Karpas-422 (cell line): Measurements from ENCODE around the gene CRYGB. TPM values are rescaled to one million over a fixed set of nuclear protein-coding genes. Genes with fewer than 3 reads are reported as not detected.
"Not testable (repeated sequence)": the region's sequence is repeated elsewhere in the genome, so short reads cannot be mapped to it uniquely, and the experiment has no call there.

Experiments used
- DNase-seq: peaks from one replicate; pipeline ENCODE4 v3.0.0-alpha.2; 2015
- H2AFZ ChIP-seq: fragments of 200-600 bp; sonication (generic); 2 replicates; pipeline ENCODE4 v1.6.1; 2014; ENCODE audit warnings: antibody characterized with exemption, low read length, mixed read lengths
- H3K27ac ChIP-seq: fragments of 200-600 bp; sonication (generic); 2 replicates; pipeline ENCODE4 v1.5.1; 2014; ENCODE audit warnings: mild to moderate bottlenecking, low read length, moderate library complexity
- H3K27me3 ChIP-seq: fragments of 200-600 bp; sonication (generic); 2 replicates; pipeline ENCODE4 v1.6.1; 2014; ENCODE audit warnings: low read length, mixed read lengths
- H3K36me3 ChIP-seq: fragments of 200-600 bp; sonication (generic); 2 replicates; pipeline ENCODE4 v1.6.1; 2014; ENCODE audit warnings: low read length, mixed read lengths; ENCODE audit not compliant: insufficient read depth
- H3K4me1 ChIP-seq: fragments of 200-600 bp; sonication (generic); 2 replicates; pipeline ENCODE4 v1.6.1; 2014; ENCODE audit warnings: mild to moderate bottlenecking, low read length, mixed read lengths
- H3K4me2 ChIP-seq: fragments of 200-600 bp; sonication (generic); 2 replicates; pipeline ENCODE4 v1.6.1; 2014; ENCODE audit warnings: low read length, low read depth, mild to moderate bottlenecking; ENCODE audit not compliant: poor library complexity, severe bottlenecking
- H3K4me3 ChIP-seq: fragments of 200-600 bp; sonication (generic); 2 replicates; pipeline ENCODE4 v1.5.1; 2014; ENCODE audit warnings: mild to moderate bottlenecking, antibody characterized with exemption, low read length, mixed read lengths
- H3K79me2 ChIP-seq: fragments of 200-600 bp; sonication (generic); 2 replicates; pipeline ENCODE4 v1.6.1; 2014; ENCODE audit warnings: mild to moderate bottlenecking, low read length, mixed read lengths
- H3K9ac ChIP-seq: fragments of 200-600 bp; sonication (generic); 2 replicates; pipeline ENCODE4 v1.6.0; 2014; ENCODE audit warnings: low read length
- H3K9me2 ChIP-seq: fragments of 200-600 bp; sonication (generic), shearing (Covaris generic); replicated peaks from 2 replicates; pipeline ENCODE4 v1.6.0; 2014; ENCODE audit warnings: mild to moderate bottlenecking, low read length, moderate library complexity; ENCODE audit not compliant: insufficient read depth
- H3K9me3 ChIP-seq: fragments of 300-700, 200-600 bp; sonication (generic); 2 replicates; pipeline ENCODE4 v1.6.1; 2014; ENCODE audit warnings: low read length, mixed read lengths
- H4K20me1 ChIP-seq: fragments of 200-600 bp; sonication (generic); 2 replicates; pipeline ENCODE4 v1.6.1; 2014; ENCODE audit warnings: mild to moderate bottlenecking, antibody characterized with exemption, low read length, low read depth; ENCODE audit not compliant: insufficient read depth
- total RNA-seq: library from RNA; depleted of rRNA; stranded (reverse); fragments of >200 nt; shearing (Covaris generic); gene quantifications from 2 replicates; pipeline ENCODE4 v1.2.3, GENCODE V29; 2014; ENCODE audit warnings: low replicate concordance

CRYGB gene
- total RNA-seq, 1 experiment from 2014 or later: not detected

DNA sequence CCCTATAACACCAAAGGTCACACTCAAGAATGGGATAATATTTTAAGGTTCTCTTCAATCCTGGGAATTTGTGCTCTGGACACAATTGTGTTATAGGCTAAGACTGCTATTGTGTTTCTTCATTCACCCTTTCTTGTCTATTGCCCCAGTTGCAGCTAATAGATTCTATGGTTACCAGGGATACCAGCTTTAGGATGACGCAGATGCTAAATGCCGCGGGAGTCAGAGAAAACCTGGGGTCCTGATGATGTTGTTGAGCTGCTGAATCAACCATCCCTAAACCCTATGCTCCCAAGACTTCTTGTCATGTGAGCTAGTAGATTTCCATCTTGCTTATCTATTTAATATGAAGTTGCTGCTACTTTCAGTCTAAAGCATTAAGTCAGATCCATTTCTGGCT is 27.0 kb downstream of the CRYGB start:
- Histone ChIP-seq H2AFZ (no peak overlapping the region), H3K79me2 (no peaks in the 10 kb centered on the region), H3K4me1 (no peaks in the 10 kb centered on the region), H3K27ac (no peak overlapping the region), H3K36me3 (no peaks in the 10 kb centered on the region), H3K9me2 (no peaks in the 10 kb centered on the region), H3K9ac (no peak overlapping the region), H4K20me1 (no peaks in the 10 kb centered on the region), H3K27me3 (no peaks in the 10 kb centered on the region), H3K4me3 (no peak overlapping the region), H3K4me2 (no peak overlapping the region), H3K9me3 (no peaks in the 10 kb centered on the region)
- no peak for DNase-seq

DNA sequence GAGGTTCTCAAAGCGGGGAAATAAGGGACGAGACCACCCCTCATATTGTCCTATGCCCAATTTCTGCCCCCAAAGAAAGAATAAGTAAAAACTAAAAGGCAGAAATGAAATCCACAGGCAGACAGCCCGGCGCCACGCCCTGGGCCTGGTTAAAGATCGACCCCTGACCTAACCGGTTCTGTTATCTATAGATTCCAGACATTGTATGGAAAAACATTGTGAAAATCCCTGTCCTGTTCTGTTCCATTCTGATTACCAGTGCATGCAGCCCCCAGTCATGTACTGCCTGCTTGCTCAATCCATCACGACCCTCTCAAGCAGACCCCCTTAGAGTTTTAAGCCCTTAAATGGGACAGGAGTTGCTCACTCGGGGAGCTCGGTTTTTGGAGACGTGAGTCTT is 28.6 kb downstream of the CRYGB start:
- not testable (repeated sequence) for H3K27ac ChIP-seq, H3K79me2 ChIP-seq, DNase-seq, H3K4me3 ChIP-seq, H3K9me2 ChIP-seq, H3K9ac ChIP-seq, H3K4me2 ChIP-seq, H2AFZ ChIP-seq, H3K27me3 ChIP-seq, H3K36me3 ChIP-seq, H3K4me1 ChIP-seq, H4K20me1 ChIP-seq, H3K9me3 ChIP-seq

DNA sequence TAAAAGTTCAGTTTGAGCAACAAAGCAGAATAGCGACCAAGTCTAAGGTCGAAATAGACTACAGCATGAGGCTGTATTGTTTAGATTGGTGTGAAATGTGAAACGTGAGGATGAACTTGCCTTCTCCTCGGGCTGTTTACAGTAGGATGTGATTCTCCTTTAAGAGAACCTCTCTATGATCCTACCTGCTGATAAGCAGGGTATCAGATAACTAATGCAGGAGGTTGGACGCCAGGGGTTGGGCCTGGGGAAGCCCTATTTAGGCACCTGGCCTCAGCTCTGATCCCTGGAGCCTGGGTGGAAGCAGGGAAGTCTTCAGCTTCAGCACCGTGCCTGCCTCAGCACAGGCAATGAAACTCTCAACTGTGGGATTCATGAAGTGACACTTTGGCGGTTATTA is 33.0 kb downstream of the CRYGB start:
- no peak overlapping the region for H3K4me2 ChIP-seq
- H3K27me3 ChIP-seq: no peaks in the 10 kb centered on the region
- no peaks in the 10 kb centered on the region for H4K20me1 ChIP-seq
- H3K9me3 ChIP-seq: no peaks in the 10 kb centered on the region
- H3K36me3 ChIP-seq: no peaks in the 10 kb centered on the region
- no peaks in the 10 kb centered on the region for H3K4me1 ChIP-seq
- no peaks in the 10 kb centered on the region for H3K79me2 ChIP-seq
- H3K27ac ChIP-seq: no peak overlapping the region
- no peak overlapping the region for H3K9ac ChIP-seq
- no peak overlapping the region for H2AFZ ChIP-seq
- H3K9me2 ChIP-seq: no peaks in the 10 kb centered on the region
- no peak overlapping the region for H3K4me3 ChIP-seq
- DNase-seq: no peak

DNA sequence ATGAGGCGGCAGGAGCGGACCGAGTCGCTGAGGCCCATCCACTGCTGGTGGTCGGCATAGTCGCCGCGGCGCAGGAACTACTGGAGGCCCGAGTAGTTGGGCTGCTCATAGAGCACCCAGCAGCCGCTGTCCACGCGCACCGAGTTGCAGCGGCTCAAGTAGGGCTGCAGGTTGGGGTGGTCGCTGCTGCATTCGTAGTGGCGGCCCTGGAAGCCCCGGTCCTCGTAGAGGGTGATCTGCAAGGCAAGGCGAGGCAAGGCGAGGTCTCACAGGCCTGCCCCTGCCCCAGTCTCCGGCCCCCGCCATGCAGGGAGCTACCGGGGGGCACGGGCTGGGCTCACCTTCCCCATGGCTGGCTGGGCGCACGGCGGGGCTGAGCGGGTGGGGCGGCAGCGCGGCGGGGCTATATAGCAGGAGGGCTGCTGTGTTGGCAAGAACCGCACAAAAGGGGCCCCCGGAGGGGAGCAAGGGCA is 33.6 kb downstream of the CRYGB start:
- not testable (repeated sequence) for H3K4me2 ChIP-seq, H3K9ac ChIP-seq, H3K79me2 ChIP-seq, H3K36me3 ChIP-seq, H4K20me1 ChIP-seq, DNase-seq, H3K9me3 ChIP-seq, H3K4me1 ChIP-seq, H3K27ac ChIP-seq, H2AFZ ChIP-seq, H3K4me3 ChIP-seq, H3K9me2 ChIP-seq, H3K27me3 ChIP-seq

DNA sequence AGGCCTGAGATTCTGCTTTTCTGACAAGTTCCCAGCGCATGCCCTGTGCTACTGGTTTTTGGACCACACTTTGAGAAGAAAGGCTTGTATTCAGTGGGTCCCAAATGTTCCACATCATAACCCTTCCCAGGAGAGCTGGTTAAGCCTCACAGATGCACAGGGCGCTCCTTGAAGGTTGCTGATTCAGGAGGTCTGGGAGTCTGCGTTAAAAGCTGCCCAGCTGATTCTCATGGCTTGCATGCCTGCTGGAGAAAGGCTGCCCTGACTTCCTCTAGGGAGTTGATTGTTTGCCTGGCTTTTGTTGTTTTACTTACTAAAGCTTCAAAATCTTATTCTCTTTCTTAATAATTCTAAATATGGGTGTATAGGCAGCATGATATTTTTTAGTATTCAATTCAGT is 42.3 kb downstream of the CRYGB start:
- Histone ChIP-seq H3K4me1 (no peaks in the 10 kb centered on the region), H3K9me3 (no peaks in the 10 kb centered on the region), H3K27me3 (no peaks in the 10 kb centered on the region), H3K27ac (no peak overlapping the region), H3K4me2 (no peak overlapping the region), H3K36me3 (no peaks in the 10 kb centered on the region), H3K9me2 (no peaks in the 10 kb centered on the region), H4K20me1 (no peaks in the 10 kb centered on the region), H3K4me3 (no peak overlapping the region), H3K79me2 (no peaks in the 10 kb centered on the region), H3K9ac (no peak overlapping the region), H2AFZ (no peak overlapping the region)
- DNase-seq: no peak

DNA sequence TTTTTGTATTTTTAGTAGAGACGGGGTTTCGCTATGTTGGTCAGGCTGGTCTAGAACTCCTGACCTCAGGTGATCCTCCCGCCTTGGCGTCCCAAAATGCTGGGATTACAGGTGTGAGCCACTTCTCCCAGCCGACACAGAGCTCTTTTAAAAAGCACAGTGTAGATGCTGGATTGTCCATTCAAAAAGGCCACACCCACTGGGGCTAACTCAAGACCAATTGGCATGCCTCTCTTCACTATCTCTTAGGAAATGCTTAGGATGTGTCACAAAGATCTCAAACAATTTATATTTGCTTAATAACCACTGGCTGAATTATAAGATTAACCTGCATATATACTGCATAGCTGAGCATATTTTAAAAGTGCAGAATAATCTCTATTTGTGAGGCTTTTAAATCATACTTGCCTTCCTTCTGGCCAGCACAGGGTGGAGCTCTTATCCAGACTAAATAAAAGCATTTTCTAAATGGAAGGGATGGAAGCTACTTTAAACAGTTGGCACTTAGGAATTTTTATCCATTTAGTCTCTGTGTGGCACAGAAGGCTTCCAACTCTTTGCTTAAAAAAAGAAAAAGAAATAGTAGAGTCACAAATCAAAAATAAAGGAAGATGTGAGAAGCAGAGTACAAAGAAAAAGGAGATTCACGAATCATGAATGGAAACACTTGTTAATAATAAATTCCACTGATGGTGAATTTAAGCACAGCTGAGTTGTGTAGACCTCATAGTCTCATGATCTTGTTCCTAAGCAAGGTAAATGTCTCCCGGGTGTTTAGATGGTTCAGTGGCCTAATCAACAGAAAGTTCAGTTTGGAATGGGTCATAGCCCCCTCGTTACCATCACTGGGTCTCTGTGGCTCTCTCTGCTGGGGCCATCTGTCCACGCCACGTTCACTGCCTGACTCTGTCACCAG is 44.0 kb downstream of the CRYGB start:
- Histone ChIP-seq H3K9me2 (no peaks in the 10 kb centered on the region), H3K9ac (no peak overlapping the region), H3K36me3 (no peaks in the 10 kb centered on the region), H3K4me2 (no peak overlapping the region), H4K20me1 (no peaks in the 10 kb centered on the region), H3K27ac (no peak overlapping the region), H3K79me2 (no peaks in the 10 kb centered on the region), H3K4me3 (no peak overlapping the region), H3K27me3 (no peaks in the 10 kb centered on the region), H3K9me3 (no peaks in the 10 kb centered on the region), H3K4me1 (no peaks in the 10 kb centered on the region), H2AFZ (no peak overlapping the region)
- DNase-seq: no peak

DNA sequence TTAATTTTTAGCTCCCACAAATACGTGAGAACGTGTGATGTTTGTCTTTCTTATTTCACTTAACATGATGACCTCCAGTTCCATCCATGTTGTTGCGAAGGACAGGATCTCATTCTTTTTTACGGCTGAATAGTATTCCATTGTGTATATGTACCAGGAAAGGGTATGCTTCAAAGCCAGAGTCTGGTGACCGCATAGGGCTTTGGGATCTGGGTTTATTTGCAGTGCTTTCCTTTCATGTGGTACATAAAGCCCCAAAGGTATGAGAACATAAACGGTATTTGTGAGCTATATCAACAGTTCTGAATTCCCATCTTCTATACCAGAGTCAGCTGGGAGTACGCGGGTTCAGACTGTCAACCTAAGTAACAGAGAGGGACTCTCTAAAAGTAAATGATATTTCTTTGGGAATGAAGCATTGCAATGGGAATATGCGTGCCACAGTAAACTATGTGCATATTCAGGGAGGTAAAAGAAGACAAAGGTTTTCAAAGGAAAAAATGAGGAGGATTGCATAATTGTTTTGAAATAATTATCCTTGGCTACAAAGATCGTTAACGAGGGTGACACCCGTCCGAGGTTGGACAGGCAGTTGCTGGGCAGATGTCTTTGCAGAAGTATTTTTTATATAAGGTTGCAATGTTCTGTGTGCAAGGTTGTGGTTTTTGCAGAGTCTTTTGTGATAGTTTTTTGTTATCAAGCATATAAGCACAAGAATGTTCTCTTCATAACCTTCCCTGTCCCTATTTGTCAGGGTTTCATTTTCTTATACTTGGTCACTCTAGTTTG is 46.1 kb downstream of the CRYGB start:
- H3K9me3 ChIP-seq: no peaks in the 10 kb centered on the region
- H3K9ac ChIP-seq: no peak overlapping the region
- H4K20me1 ChIP-seq: no peaks in the 10 kb centered on the region
- no peak for DNase-seq
- no peaks in the 10 kb centered on the region for H3K9me2 ChIP-seq
- H3K27ac ChIP-seq: no peak overlapping the region
- H3K4me1 ChIP-seq: no peaks in the 10 kb centered on the region
- no peak overlapping the region for H3K4me2 ChIP-seq
- H3K27me3 ChIP-seq: no peaks in the 10 kb centered on the region
- no peak overlapping the region for H3K4me3 ChIP-seq
- H3K36me3 ChIP-seq: no peaks in the 10 kb centered on the region
- H2AFZ ChIP-seq: no peak overlapping the region
- H3K79me2 ChIP-seq: no peaks in the 10 kb centered on the region

DNA sequence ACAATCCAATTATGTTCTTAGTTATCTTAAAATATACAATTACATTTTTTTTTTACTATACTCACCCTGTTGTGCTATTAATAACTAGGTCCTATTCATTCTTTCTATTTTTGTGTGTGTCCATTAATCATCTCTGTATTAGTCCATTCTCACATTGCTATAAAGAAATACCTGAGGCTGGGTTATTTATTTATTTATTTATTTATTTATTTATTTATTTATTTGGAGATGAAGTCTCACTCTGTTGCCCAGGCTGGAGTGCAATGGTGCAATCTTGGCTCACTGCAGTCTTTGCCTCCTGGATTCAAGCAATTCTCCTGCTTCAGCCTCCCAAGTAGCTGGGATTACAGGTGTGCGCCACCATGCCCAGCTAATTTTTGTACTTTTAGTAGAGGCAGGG is 47.3 kb downstream of the CRYGB start:
- not testable (repeated sequence) for H3K9me2 ChIP-seq, H3K36me3 ChIP-seq, H3K4me2 ChIP-seq, H3K27me3 ChIP-seq, H3K9ac ChIP-seq, DNase-seq, H3K9me3 ChIP-seq, H3K79me2 ChIP-seq, H2AFZ ChIP-seq, H4K20me1 ChIP-seq, H3K4me3 ChIP-seq, H3K27ac ChIP-seq, H3K4me1 ChIP-seq
